GM19452 (cell line): ENCODE data around the gene P2RY8.
A peak's percentile ranks its signal among the peaks of the same experiment; 100 is the strongest.
"Not testable (repeated sequence)": the region's sequence is repeated elsewhere in the genome, so short reads cannot be mapped to it uniquely, and the experiment has no call there.

Experiments used
- ATAC-seq: cut with Tn5 transposase; IDR thresholded peaks from one replicate; pipeline ENCODE4 v1.9.1; 2021; ENCODE audit not compliant: unreplicated experiment

P2RY8 gene

GRCh38 chrX:1488141-1488540 lies 48.8 kb downstream of the P2RY8 start:
- no peak for ATAC-seq

DNA sequence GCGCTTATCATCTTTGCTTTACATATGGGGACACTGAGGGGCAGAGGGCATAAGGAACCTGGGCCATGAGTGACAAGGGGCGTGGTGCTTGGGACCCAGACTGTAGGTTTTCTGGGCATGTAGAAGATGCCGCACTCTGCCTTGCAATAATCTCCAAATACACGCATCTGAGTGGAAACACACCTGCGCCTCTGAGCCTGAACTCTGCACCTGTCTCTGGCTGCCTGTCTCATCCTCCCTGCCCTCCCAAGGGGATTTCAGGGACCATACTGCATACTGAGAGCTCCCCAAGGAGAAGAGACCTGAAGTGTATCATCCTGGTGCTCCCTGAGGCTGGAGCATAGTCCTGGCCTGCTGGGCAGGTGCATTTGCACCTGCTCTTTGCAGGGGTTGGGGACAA lies 49.6 kb downstream of the P2RY8 start:
- no peak for ATAC-seq

DNA sequence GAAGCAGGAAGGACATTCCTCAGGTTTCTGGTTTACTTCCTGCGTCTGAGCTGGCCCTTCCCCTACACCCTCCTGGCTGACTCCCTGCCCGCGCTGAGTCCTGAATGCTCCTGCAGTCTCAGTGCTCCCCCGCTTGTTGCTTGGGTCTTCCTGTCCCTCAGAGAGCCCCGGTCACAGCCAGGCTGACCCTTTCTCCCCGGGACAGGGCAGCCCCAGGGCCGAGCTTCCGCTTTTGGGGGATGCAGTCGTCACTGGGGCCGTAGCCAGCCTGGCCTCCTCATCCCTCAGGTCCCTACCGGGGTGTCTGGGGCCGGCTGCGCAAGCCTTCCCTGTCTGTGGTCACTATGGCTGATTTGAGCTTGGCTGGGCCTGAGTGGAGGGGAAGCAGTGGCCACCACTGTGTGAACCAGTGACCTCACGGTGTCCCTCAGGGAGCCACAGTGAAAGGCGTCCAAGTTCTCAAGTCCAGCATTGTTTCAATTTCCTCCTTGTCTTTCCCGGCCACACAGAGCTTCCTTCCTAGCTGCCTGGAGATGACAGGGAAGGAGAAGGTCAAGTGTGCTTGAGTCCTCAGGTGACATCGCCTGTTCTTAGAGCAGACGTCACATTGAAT lies 50.1 kb downstream of the P2RY8 start:
- no peak for ATAC-seq

GRCh38 chrX:1486177-1486576 lies 50.8 kb downstream of the P2RY8 start:
- ATAC-seq, result no peak

- no peak for ATAC-seq
These were observed 52.0 kb downstream of the P2RY8 start for GRCh38 chrX:1485033-1485432.

GRCh38 chrX:1484638-1485019 lies 52.4 kb downstream of the P2RY8 start:
- no peak for ATAC-seq

DNA sequence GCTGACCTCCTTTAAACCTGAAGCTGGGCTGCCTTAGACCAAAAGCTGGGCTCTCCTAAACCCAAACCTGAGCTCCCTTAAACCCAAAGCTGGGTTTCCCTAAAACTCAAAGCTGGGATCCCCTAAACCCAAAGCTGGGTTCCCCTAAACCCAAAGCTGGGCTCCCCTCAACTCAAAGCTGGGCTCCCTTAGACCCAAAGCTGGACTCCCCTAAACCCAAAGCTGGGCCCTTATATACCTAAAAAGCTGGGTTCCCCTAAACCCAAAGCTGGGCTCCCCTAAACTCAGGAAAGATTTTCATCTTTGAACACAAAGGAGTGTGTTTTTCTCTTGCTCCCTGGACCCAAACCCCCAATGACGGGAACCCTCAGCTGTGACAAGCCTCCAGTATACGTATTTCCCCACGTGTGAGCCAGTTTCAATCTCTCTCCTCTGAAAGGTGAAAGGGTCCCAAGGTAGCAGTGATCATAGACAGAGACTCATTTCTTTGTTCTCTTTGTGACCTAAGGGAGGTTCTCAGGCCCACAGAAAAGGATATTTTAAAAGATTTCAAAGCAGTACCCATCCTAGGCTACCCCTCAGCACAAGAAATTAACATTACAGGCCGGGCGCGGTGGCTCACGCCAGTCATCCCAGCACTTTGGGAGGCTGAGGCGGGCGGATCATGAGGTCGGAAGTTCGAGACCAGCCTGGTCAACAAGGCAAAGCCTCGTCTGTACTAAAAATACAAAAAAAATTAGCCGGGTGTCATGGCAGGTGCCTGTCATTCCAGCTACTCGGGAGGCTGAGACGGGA lies 52.9 kb downstream of the P2RY8 start:
- ATAC-seq, result peak; percentile 62

DNA sequence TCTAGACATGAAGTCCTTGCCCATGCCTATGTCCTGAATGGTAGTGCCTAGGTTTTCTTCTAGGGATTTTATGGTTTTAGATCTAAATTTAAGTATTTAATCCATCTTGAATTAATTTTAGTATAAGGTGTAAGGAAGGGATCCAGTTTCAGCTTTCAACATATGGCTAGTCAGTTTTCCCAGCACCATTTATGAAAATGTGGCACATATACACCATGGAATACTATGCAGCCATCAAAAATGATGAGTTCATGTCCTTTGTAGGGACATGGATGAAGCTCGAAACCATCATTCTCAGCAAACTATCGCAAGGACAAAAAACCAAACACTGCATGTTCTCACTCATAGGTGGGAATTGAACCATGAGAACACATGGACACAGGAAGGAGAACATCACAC lies 54.5 kb downstream of the P2RY8 start:
- not testable (repeated sequence) for ATAC-seq

DNA sequence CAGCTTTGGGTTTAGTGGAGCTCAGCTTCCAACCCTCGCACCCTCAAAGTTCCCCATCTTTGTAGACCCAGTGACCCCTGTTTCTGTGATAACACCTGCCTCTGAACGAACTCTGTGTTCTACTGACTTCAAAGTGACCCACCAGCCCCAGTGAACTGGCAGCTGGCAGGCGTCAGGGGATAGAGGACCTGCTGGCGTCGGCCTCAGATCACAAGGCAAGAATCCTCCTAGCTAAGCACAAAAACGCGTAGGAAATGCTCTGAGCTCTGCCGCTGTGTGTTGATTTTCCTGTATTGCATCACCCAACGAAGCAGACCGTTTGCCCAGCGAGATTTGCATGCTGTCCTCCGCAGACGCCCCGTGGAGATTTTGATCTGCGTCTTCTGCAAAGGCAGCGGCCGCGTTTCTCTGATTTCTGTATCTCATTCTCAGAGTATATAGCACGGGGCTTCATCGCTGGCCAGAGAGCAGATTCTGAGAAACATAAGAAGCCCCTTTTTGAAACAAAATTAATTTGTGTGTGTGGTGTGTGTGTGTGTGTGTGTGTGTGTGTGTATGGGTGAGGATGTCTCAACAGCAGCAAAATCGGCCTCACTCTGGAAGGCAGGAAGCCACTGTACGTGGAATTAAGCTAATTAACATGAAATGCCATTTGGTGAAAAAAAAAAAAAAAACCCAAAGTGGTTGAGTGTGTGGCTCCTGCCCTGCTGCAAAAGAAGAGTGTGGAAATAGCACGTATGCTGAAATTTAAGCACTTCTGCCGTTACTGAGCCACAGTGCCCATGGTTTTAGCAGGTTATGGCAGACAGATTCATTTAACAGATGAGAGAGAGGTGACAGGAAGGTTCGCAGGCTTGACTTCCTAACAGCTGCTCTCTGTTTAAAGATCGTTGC lies 55.1 kb downstream of the P2RY8 start:
- ATAC-seq, result peak; percentile 39

DNA sequence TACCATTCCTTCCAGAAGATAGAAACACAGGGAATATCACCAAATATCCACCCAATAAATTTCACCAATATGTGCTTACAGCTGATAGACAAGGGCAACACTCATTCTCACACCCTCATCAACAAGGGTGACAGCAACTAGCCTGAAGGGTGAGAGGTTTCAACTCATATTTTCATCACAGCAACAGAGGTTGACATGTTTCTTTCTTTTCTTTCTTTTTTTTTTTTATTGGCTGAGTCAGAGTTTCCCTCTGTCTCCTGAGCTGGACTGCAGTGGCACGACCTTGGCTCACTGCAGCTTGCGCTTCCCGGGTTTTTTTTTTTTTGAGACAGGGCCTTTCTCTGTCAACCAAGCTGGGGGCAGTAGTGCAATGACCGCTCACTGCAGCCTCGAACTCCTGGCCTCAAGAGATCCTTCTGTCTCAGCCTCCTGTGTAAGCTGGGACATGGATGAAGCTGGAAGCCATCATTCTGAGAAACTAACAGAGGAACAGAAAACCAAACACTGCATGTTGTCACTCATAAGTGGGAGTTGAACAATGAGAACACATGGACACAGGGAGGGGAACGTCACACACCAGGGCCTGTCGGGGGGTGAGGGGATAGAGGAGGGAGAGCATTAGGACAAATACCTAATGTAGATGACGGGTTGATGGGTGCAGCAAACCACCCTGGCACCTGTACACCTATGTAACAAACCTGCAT lies 56.8 kb downstream of the P2RY8 start:
- ATAC-seq, result no peak

- no peak for ATAC-seq
These were observed 59.1 kb downstream of the P2RY8 start for GRCh38 chrX:1477801-1478458.

DNA sequence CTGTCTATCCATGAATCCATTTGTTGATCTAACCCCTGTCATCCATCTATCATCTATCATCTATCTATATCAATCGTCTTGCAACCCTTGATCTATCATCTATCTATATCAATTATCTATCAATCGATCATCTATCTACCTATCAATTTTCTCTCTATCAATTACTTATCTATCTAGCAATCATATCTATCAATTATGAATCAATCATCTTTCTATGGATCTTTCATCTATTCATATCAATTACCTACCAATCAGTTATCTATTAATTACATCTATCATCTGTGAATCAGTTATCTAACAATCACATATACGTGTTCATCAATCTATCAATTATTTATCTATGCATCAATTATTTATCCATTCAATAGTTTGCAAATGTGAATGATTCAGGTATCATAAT lies 59.8 kb downstream of the P2RY8 start:
- no peak for ATAC-seq

DNA sequence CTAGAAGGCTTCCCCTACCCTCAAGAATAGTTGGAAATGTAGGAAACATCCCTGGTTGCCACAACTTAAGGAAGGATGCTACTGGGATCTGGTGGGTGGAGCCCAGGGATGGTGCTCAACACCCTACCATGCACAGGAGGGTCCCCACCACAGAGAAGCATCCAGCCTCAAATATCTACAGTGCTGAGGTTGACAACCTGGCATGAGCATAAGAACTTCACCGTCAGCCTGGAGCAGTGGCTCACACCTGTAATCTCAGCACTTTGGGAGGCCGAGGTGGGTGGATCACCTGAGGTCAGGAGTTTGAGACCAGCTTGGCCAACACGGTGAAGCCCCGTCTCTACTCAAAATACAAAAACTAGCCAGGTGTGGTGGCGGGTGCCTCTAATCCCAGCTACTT lies 60.3 kb downstream of the P2RY8 start:
- no peak for ATAC-seq

- ATAC-seq, result no peak
These were observed 61.1 kb downstream of the P2RY8 start for GRCh38 chrX:1475881-1476280.

GRCh38 chrX:1475481-1475880 lies 61.5 kb downstream of the P2RY8 start:
- ATAC-seq, result no peak

GRCh38 chrX:1474593-1474992 lies 62.4 kb downstream of the P2RY8 start:
- not testable (repeated sequence) for ATAC-seq

- ATAC-seq, result no peak
These were observed 64.0 kb downstream of the P2RY8 start for GRCh38 chrX:1472975-1473374.

GRCh38 chrX:1468250-1468772 lies 68.7 kb downstream of the P2RY8 start:
- ATAC-seq, result peak; percentile 58

GRCh38 chrX:1466971-1467561 lies 69.9 kb downstream of the P2RY8 start:
- peak; percentile 56 for ATAC-seq

GRCh38 chrX:1466232-1466661 lies 70.7 kb downstream of the P2RY8 start:
- no peak for ATAC-seq
